GM12891 (cell line): ENCODE measurements around the gene LIPC.

ENCODE experiments used
- POLR2A ChIP-seq: IDR thresholded peaks from 2 replicates; pipeline ENCODE4 v1.6.1; 2011; ENCODE audit warnings: low read depth, low read length, control low read depth
- POLR2AphosphoS5 ChIP-seq: IDR thresholded peaks from 2 replicates; pipeline ENCODE4 v1.6.1; 2011; ENCODE audit warnings: low read depth, low read length, control low read depth
- POU2F2 ChIP-seq: IDR thresholded peaks from 2 replicates; pipeline ENCODE4 v1.6.1; 2011; ENCODE audit warnings: low read depth, mild to moderate bottlenecking, control low read depth, low read length, moderate library complexity
- SPI1 ChIP-seq: IDR thresholded peaks from 2 replicates; pipeline ENCODE4 v1.6.1; 2011; ENCODE audit warnings: low read depth, low read length, control low read depth
- TAF1 ChIP-seq: IDR thresholded peaks from 2 replicates; pipeline ENCODE4 v1.6.1; 2011; ENCODE audit warnings: low read depth, low read length, control low read depth

- TF ChIP-seq POLR2A (no peak), POLR2AphosphoS5 (no peak), TAF1 (no peak), POU2F2 (no peak), SPI1 (no peak)
These were observed 44.7 kb upstream of the LIPC start for GRCh38 chr15:58387130-58387529.
